22Rv1 (cell line): Measurements from ENCODE around the gene ENAH.
"Not testable (repeated sequence)": the region's sequence is repeated elsewhere in the genome, so short reads cannot be mapped to it uniquely, and the experiment has no call there.

Source experiments
- ZFX ChIP-seq: fragments of 450-650 bp; IDR thresholded peaks from 2 replicates; pipeline ENCODE4 v1.6.1; 2017; ENCODE audit warnings: antibody characterized with exemption, borderline replicate concordance
- TF ChIP-seq, protein P1 (sequence below): fragments of 450-650 bp; IDR thresholded peaks from 2 replicates; pipeline ENCODE4 v1.5.1; 2017; ENCODE audit warnings: mild to moderate bottlenecking

- TF ChIP-seq, protein P1, sequence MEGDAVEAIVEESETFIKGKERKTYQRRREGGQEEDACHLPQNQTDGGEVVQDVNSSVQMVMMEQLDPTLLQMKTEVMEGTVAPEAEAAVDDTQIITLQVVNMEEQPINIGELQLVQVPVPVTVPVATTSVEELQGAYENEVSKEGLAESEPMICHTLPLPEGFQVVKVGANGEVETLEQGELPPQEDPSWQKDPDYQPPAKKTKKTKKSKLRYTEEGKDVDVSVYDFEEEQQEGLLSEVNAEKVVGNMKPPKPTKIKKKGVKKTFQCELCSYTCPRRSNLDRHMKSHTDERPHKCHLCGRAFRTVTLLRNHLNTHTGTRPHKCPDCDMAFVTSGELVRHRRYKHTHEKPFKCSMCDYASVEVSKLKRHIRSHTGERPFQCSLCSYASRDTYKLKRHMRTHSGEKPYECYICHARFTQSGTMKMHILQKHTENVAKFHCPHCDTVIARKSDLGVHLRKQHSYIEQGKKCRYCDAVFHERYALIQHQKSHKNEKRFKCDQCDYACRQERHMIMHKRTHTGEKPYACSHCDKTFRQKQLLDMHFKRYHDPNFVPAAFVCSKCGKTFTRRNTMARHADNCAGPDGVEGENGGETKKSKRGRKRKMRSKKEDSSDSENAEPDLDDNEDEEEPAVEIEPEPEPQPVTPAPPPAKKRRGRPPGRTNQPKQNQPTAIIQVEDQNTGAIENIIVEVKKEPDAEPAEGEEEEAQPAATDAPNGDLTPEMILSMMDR: not testable (repeated sequence)
- TF ChIP-seq ZFX: not testable (repeated sequence)
These were observed 179.7 kb downstream of the ENAH start for GRCh38 chr1:225473266-225473665.
